ENCODE data around the gene PHKG2.

GRCh38 chr16:30783280-30784109 lies 35.3 kb downstream of the PHKG2 start:
- no peak for TF ChIP-seq CTCF (IDR thresholded peaks at IDR 0.05)
- no peak for TF ChIP-seq ZFX (IDR thresholded peaks at IDR 0.05; ENCODE audit: borderline replicate concordance)

Data from 22Rv1 (cell line).